Fibroblast of upper back skin (primary cell): Measurements from ENCODE around the gene CTAGE4.
"Not testable (repeated sequence)": the region's sequence is repeated elsewhere in the genome, so short reads cannot be mapped to it uniquely, and the experiment has no call there.

Experiments
- DNase-seq: peaks from one replicate; pipeline ENCODE4 v3.0.0-alpha.2; 2013

CTAGE4 gene

GRCh38 chr7:144183166-144183565 is at the start of gene CTAGE4:
Gene CTAGE4 (plus strand): TSS chr7:144183466. CDS start chr7:144183504, 38 bp downstream.
- not testable (repeated sequence) for DNase-seq

- DNase-seq, result no peak
Observed at GRCh38 chr7:144134116-144134515, 49.1 kb upstream of the CTAGE4 start.

- peak; percentile 26 for DNase-seq
Observed at GRCh38 chr7:144137501-144137900, 45.8 kb upstream of the CTAGE4 start.

GRCh38 chr7:144142187-144142586 is 41.1 kb upstream of the CTAGE4 start:
- DNase-seq, result no peak

GRCh38 chr7:144144426-144144825 is 38.8 kb upstream of the CTAGE4 start:
- no peak for DNase-seq

- no peak for DNase-seq
Observed at GRCh38 chr7:144148224-144148827, 34.9 kb upstream of the CTAGE4 start.

GRCh38 chr7:144158861-144159260 is 24.4 kb upstream of the CTAGE4 start:
- no peak for DNase-seq

GRCh38 chr7:144164784-144165183 is 18.5 kb upstream of the CTAGE4 start:
- no peak for DNase-seq

GRCh38 chr7:144171594-144172350 is 11.5 kb upstream of the CTAGE4 start:
- not testable (repeated sequence) for DNase-seq

- DNase-seq, result no peak
Observed at GRCh38 chr7:144174613-144175012, 8.7 kb upstream of the CTAGE4 start.

- DNase-seq, result peak; percentile 21
Observed at GRCh38 chr7:144178380-144179164, 4.7 kb upstream of the CTAGE4 start.

GRCh38 chr7:144179165-144179479 is 4.1 kb upstream of the CTAGE4 start:
- DNase-seq, result not testable (repeated sequence)

- DNase-seq, result not testable (repeated sequence)
Observed at GRCh38 chr7:144187848-144188247, 4.6 kb downstream of the CTAGE4 start.

GRCh38 chr7:144188578-144189171 is 5.4 kb downstream of the CTAGE4 start:
- not testable (repeated sequence) for DNase-seq

GRCh38 chr7:144193782-144194181 is 10.5 kb downstream of the CTAGE4 start:
- DNase-seq, result not testable (repeated sequence)

- not testable (repeated sequence) for DNase-seq
Observed at GRCh38 chr7:144194453-144194852, 11.2 kb downstream of the CTAGE4 start.

GRCh38 chr7:144195212-144195872 is 12.1 kb downstream of the CTAGE4 start, which contains the start of gene ARHGEF35:
Gene ARHGEF35 (minus strand): TSS chr7:144195833. CDS start chr7:144188383, 7,450 bp downstream.
- DNase-seq, result not testable (repeated sequence)

- DNase-seq, result not testable (repeated sequence)
Observed at GRCh38 chr7:144198934-144199333, 15.7 kb downstream of the CTAGE4 start.

GRCh38 chr7:144201978-144202377 is 18.7 kb downstream of the CTAGE4 start:
- not testable (repeated sequence) for DNase-seq

- DNase-seq, result not testable (repeated sequence)
Observed at GRCh38 chr7:144203086-144203485, 19.8 kb downstream of the CTAGE4 start.

- not testable (repeated sequence) for DNase-seq
Observed at GRCh38 chr7:144205306-144205705, 22.0 kb downstream of the CTAGE4 start.

GRCh38 chr7:144217200-144217599 is 33.9 kb downstream of the CTAGE4 start:
- DNase-seq, result not testable (repeated sequence)
